ENCODE data around the gene THPO.

Gene THPO

GRCh38 chr3:184332370-184333090, 45.5 kb downstream of the THPO start:
- Histone ChIP-seq H3K27me3 (ENCODE audit: insufficient read depth, low read length) (no peaks in the 10 kb centered on the region), H3K4me3 (ENCODE audit: low read depth, low read length, poor library complexity, severe bottlenecking) (no peak overlapping the region), H3K79me2 (ENCODE audit: insufficient read depth, low read length) (no peaks in the 10 kb centered on the region), H3K9ac (ENCODE audit: low read length) (no peak overlapping the region), H3F3A (ENCODE audit: insufficient read depth, low read length) (peaks cover 19% of the 10 kb centered on the region; the same call in 1 of the 2 replicates), H3K9me3 (ENCODE audit: low read length) (no peaks in the 10 kb centered on the region), H2AFZ (ENCODE audit: low read length) (no peak overlapping the region), H4K20me1 (ENCODE audit: insufficient read depth, low read length) (no peaks in the 10 kb centered on the region), H3K4me2 (ENCODE audit: low read length) (no peak overlapping the region), H3K9me2 (ENCODE audit: low read depth, low read length) (no peaks in the 10 kb centered on the region), H3K36me3 (ENCODE audit: insufficient read depth, low read length) (peaks cover 78% of the 10 kb centered on the region), H3K27ac (ENCODE audit: low read depth, low read length, poor library complexity, severe bottlenecking) (no peak overlapping the region), H3K4me1 (ENCODE audit: insufficient read depth, low read length, severe bottlenecking) (peaks cover 16% of the 10 kb centered on the region)
- TF ChIP-seq, protein P1, sequence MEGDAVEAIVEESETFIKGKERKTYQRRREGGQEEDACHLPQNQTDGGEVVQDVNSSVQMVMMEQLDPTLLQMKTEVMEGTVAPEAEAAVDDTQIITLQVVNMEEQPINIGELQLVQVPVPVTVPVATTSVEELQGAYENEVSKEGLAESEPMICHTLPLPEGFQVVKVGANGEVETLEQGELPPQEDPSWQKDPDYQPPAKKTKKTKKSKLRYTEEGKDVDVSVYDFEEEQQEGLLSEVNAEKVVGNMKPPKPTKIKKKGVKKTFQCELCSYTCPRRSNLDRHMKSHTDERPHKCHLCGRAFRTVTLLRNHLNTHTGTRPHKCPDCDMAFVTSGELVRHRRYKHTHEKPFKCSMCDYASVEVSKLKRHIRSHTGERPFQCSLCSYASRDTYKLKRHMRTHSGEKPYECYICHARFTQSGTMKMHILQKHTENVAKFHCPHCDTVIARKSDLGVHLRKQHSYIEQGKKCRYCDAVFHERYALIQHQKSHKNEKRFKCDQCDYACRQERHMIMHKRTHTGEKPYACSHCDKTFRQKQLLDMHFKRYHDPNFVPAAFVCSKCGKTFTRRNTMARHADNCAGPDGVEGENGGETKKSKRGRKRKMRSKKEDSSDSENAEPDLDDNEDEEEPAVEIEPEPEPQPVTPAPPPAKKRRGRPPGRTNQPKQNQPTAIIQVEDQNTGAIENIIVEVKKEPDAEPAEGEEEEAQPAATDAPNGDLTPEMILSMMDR (IDR thresholded peaks at IDR 0.05; ENCODE audit: low read length): no peak
- no peak for TF ChIP-seq EZH2 (IDR thresholded peaks at IDR 0.05; ENCODE audit: borderline replicate concordance, low read length)

GRCh38 chr3:184328516-184328915, 49.5 kb downstream of the THPO start:
- Histone ChIP-seq H3K4me2 (ENCODE audit: low read length) (no peak overlapping the region), H4K20me1 (ENCODE audit: insufficient read depth, low read length) (no peaks in the 10 kb centered on the region), H2AFZ (ENCODE audit: low read length) (no peak overlapping the region), H3K9ac (ENCODE audit: low read length) (no peak overlapping the region), H3K9me2 (ENCODE audit: low read depth, low read length) (no peaks in the 10 kb centered on the region), H3K4me1 (ENCODE audit: insufficient read depth, low read length, severe bottlenecking) (no peaks in the 10 kb centered on the region), H3K27ac (ENCODE audit: low read depth, low read length, poor library complexity, severe bottlenecking) (no peak overlapping the region), H3F3A (ENCODE audit: insufficient read depth, low read length) (0 out of 2 replicates have a peak, but pooled peaks cover 4% of the 10 kb centered on the region), H3K36me3 (ENCODE audit: insufficient read depth, low read length) (peaks cover 98% of the 10 kb centered on the region), H3K27me3 (ENCODE audit: insufficient read depth, low read length) (no peaks in the 10 kb centered on the region), H3K9me3 (ENCODE audit: low read length) (no peaks in the 10 kb centered on the region), H3K4me3 (ENCODE audit: low read depth, low read length, poor library complexity, severe bottlenecking) (no peak overlapping the region), H3K79me2 (ENCODE audit: insufficient read depth, low read length) (no peaks in the 10 kb centered on the region)
- TF ChIP-seq EZH2 (IDR thresholded peaks at IDR 0.05; ENCODE audit: borderline replicate concordance, low read length): no peak

DNA sequence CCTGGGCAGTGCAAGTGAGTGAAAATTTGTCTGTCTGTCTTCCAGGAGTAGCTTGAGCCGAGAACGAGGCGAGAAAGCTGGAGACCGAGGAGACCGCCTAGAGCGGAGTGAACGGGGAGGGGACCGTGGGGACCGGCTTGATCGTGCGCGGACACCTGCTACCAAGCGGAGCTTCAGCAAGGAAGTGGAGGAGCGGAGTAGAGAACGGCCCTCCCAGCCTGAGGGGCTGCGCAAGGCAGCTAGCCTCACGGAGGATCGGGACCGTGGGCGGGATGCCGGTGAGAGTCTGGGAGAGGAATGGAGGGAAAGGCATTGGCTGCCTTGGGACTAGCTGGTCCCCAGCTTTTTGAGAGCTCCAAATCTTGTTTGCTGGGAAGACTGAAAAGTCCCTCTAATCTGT, 50.8 kb downstream of the THPO start:
- Histone ChIP-seq H3K27ac (ENCODE audit: low read depth, low read length, poor library complexity, severe bottlenecking) (no peak overlapping the region), H3K4me1 (ENCODE audit: insufficient read depth, low read length, severe bottlenecking) (no peaks in the 10 kb centered on the region), H2AFZ (ENCODE audit: low read length) (no peak overlapping the region), H3K27me3 (ENCODE audit: insufficient read depth, low read length) (no peaks in the 10 kb centered on the region), H3K9me2 (ENCODE audit: low read depth, low read length) (no peaks in the 10 kb centered on the region), H3K4me2 (ENCODE audit: low read length) (no peak overlapping the region), H4K20me1 (ENCODE audit: insufficient read depth, low read length) (no peaks in the 10 kb centered on the region), H3K9ac (ENCODE audit: low read length) (no peak overlapping the region), H3K9me3 (ENCODE audit: low read length) (no peaks in the 10 kb centered on the region), H3F3A (ENCODE audit: insufficient read depth, low read length) (no peaks in the 10 kb centered on the region), H3K36me3 (ENCODE audit: insufficient read depth, low read length) (peaks cover 98% of the 10 kb centered on the region), H3K79me2 (ENCODE audit: insufficient read depth, low read length) (no peaks in the 10 kb centered on the region), H3K4me3 (ENCODE audit: low read depth, low read length, poor library complexity, severe bottlenecking) (no peak overlapping the region)
- TF ChIP-seq, protein P1 (IDR thresholded peaks at IDR 0.05; ENCODE audit: low read length): no peak
- TF ChIP-seq EZH2 (IDR thresholded peaks at IDR 0.05; ENCODE audit: borderline replicate concordance, low read length): no peak
